H9 (cell line): ENCODE data around the gene SLC7A11. TPM values are rescaled to one million over a fixed set of nuclear protein-coding genes. Genes with fewer than 3 reads are reported as not detected.
"Not testable (repeated sequence)": the region's sequence is repeated elsewhere in the genome, so short reads cannot be mapped to it uniquely, and the experiment has no call there.

Experiments used
- DNase-seq: peaks from one replicate; pipeline ENCODE4 v3.0.0-alpha.2; 2017
- H2AFZ ChIP-seq: one replicate; pipeline ENCODE4 v1.6.1; 2013; ENCODE audit warnings: mild to moderate bottlenecking, low read length, control low read depth, moderate library complexity
- H2AK5ac ChIP-seq: 2 replicates; pipeline ENCODE4 v1.6.1; 2013; ENCODE audit warnings: low read length, control low read depth, mixed read lengths; ENCODE audit not compliant: insufficient read length
- H2BK120ac ChIP-seq: one replicate; pipeline ENCODE4 v1.6.1; 2013; ENCODE audit warnings: low read depth, mild to moderate bottlenecking, low read length, control low read depth, inconsistent platforms; ENCODE audit not compliant: poor library complexity, severe bottlenecking
- H2BK12ac ChIP-seq: 2 replicates; pipeline ENCODE4 v1.6.1; 2013; ENCODE audit warnings: low read length, control low read depth, mixed read lengths, low read depth; ENCODE audit not compliant: insufficient read length
- H2BK15ac ChIP-seq: 2 replicates; pipeline ENCODE4 v1.6.1; 2013; ENCODE audit warnings: low read depth, low read length, control low read depth
- H2BK20ac ChIP-seq: one replicate; pipeline ENCODE4 v1.6.1; 2013; ENCODE audit warnings: low read depth, mild to moderate bottlenecking, low read length, control low read depth, inconsistent platforms; ENCODE audit not compliant: poor library complexity, severe bottlenecking
- H2BK5ac ChIP-seq: 2 replicates; pipeline ENCODE4 v1.6.1; 2013; ENCODE audit warnings: low read length, control low read depth, mixed read lengths; ENCODE audit not compliant: insufficient read length
- H3K14ac ChIP-seq: 2 replicates; pipeline ENCODE4 v1.6.1; 2013; ENCODE audit warnings: low read length, control low read depth; ENCODE audit not compliant: insufficient read depth
- H3K18ac ChIP-seq: 2 replicates; pipeline ENCODE4 v1.6.1; 2013; ENCODE audit warnings: low read depth, mild to moderate bottlenecking, mixed read lengths, low read length, control low read depth; ENCODE audit not compliant: insufficient read length
- H3K23ac ChIP-seq: 2 replicates; pipeline ENCODE4 v1.6.1; 2013; ENCODE audit warnings: low read length, control low read depth, mixed read lengths, low read depth; ENCODE audit not compliant: insufficient read length
- H3K23me2 ChIP-seq: 2 replicates; pipeline ENCODE4 v1.6.1; 2013; ENCODE audit warnings: low read depth, mild to moderate bottlenecking, mixed read lengths, low read length, control low read depth; ENCODE audit not compliant: insufficient read length, poor library complexity, severe bottlenecking
- H3K27ac ChIP-seq: 2 replicates; pipeline ENCODE4 v1.5.1; 2013; ENCODE audit warnings: low read length, control low read depth, mixed read lengths, low read depth; ENCODE audit not compliant: insufficient read length
- H3K27me3 ChIP-seq: 2 replicates; pipeline ENCODE4 v1.6.1; 2013; ENCODE audit warnings: low read length, control low read depth, inconsistent platforms; ENCODE audit not compliant: insufficient read depth
- H3K4ac ChIP-seq: 2 replicates; pipeline ENCODE4 v1.6.1; 2013; ENCODE audit warnings: low read depth, mild to moderate bottlenecking, control low read depth, inconsistent platforms, low read length, moderate library complexity
- H3K4me1 ChIP-seq: 2 replicates; pipeline ENCODE4 v1.6.1; 2013; ENCODE audit warnings: low read length, control low read depth, inconsistent platforms; ENCODE audit not compliant: insufficient read depth
- H3K4me2 ChIP-seq: 2 replicates; pipeline ENCODE4 v1.6.1; 2013; ENCODE audit warnings: low read length, control low read depth, mixed read lengths; ENCODE audit not compliant: insufficient read length, insufficient read depth
- H3K56ac ChIP-seq: 2 replicates; pipeline ENCODE4 v1.6.1; 2013; ENCODE audit warnings: low read depth, mild to moderate bottlenecking, mixed read lengths, low read length, control low read depth; ENCODE audit not compliant: insufficient read length
- H3K79me1 ChIP-seq: 2 replicates; pipeline ENCODE4 v1.6.1; 2013; ENCODE audit warnings: low read depth, mild to moderate bottlenecking, moderate library complexity, low read length, control low read depth, inconsistent platforms; ENCODE audit not compliant: insufficient read depth, poor library complexity, severe bottlenecking
- H3K79me2 ChIP-seq: 2 replicates; pipeline ENCODE4 v1.6.1; 2013; ENCODE audit warnings: low read length, control low read depth, inconsistent platforms; ENCODE audit not compliant: insufficient read depth
- H3K9ac ChIP-seq: 2 replicates; pipeline ENCODE4 v1.6.1; 2013; ENCODE audit warnings: low read length, control low read depth, mixed read lengths; ENCODE audit not compliant: insufficient read length; ENCODE audit errors: extremely low read depth
- H3K9me3 ChIP-seq: one replicate; pipeline ENCODE4 v1.6.1; 2013; ENCODE audit warnings: low read depth, low read length, inconsistent platforms; ENCODE audit not compliant: control insufficient read depth
- H3T11ph ChIP-seq: one replicate; pipeline ENCODE4 v1.6.1; 2013; ENCODE audit warnings: mild to moderate bottlenecking, low read length, control low read depth, inconsistent platforms
- H4K20me1 ChIP-seq: one replicate; pipeline ENCODE4 v1.6.1; 2013; ENCODE audit not compliant: control insufficient read depth, insufficient read length, insufficient read depth
- H4K5ac ChIP-seq: 2 replicates; pipeline ENCODE4 v1.6.1; 2013; ENCODE audit warnings: low read depth, mild to moderate bottlenecking, mixed read lengths, low read length, control low read depth; ENCODE audit not compliant: insufficient read length
- H4K8ac ChIP-seq: replicated peaks from 2 replicates; pipeline ENCODE4 v1.6.1; 2013; ENCODE audit warnings: low read length, control low read depth, mixed read lengths, low read depth; ENCODE audit not compliant: insufficient read length
- H4K91ac ChIP-seq: 2 replicates; pipeline ENCODE4 v1.6.1; 2013; ENCODE audit warnings: low read depth, mild to moderate bottlenecking, moderate library complexity, mixed read lengths, low read length, control low read depth; ENCODE audit not compliant: insufficient read length
- H3K27ac Mint-ChIP-seq, 3 experiments: 2 replicates in 2 of 3; 3 replicates in 1 of 3; pipeline ENCODE4 v1.8.0; 2020 to 2021; ENCODE audit warnings: mixed read lengths in 3 of 3, mild to moderate bottlenecking in 1 of 3, moderate library complexity in 1 of 3
- H3K27me3 Mint-ChIP-seq: 2 replicates; pipeline ENCODE4 v1.8.0; 2021; ENCODE audit warnings: low read depth, mild to moderate bottlenecking, moderate library complexity, mixed read lengths
- H3K36me3 Mint-ChIP-seq, 3 experiments: 2 replicates in 2 of 3; 3 replicates in 1 of 3; pipeline ENCODE4 v1.8.0; 2020 to 2021; ENCODE audit warnings: low read depth in 3 of 3, mixed read lengths in 3 of 3; ENCODE audit not compliant: insufficient read depth in 1 of 3
- H3K4me1 Mint-ChIP-seq, 2 experiments: 2 replicates each; pipeline ENCODE4 v1.8.0; 2020; ENCODE audit warnings: mixed read lengths in 2 of 2
- H3K4me3 Mint-ChIP-seq, 2 experiments: 2 replicates in 1 of 2; 3 replicates in 1 of 2; pipeline ENCODE4 v1.8.0; 2020 to 2021; ENCODE audit warnings: mild to moderate bottlenecking in 2 of 2, mixed read lengths in 2 of 2, moderate library complexity in 1 of 2
- H3K9me3 Mint-ChIP-seq, 2 experiments: 2 replicates in 1 of 2; 3 replicates in 1 of 2; pipeline ENCODE4 v1.8.0; 2020; ENCODE audit warnings: mild to moderate bottlenecking in 2 of 2, mixed read lengths in 2 of 2, moderate library complexity in 1 of 2
- WGBS: extraction: QIAGEN DNeasy Blood & Tissue Kit; methylation state at CpG from one replicate; pipeline ENCODE4 v1.1.7; 2013; ENCODE audit warnings: missing lambda C conversion rate, low lambda C conversion rate, mixed read lengths; ENCODE audit not compliant: insufficient read length; ENCODE audit errors: extremely low coverage; 5-methylcytosine and 5-hydroxymethylcytosine counted together
- total RNA-seq: library from RNA; stranded (reverse); gene quantifications from 2 replicates; pipeline ENCODE4 v1.2.1, GENCODE V29; 2021
- TF ChIP-seq, protein P1 (sequence below): fragments of 200-600 bp; sonication (generic); conservative IDR thresholded peaks from 3 replicates; pipeline ENCODE4 v1.8.0; 2021; ENCODE audit warnings: antibody characterized with exemption, mild to moderate bottlenecking

The SLC7A11 gene
- total RNA-seq, 1 experiment from 2014 or later, result 19.8 TPM

- Histone ChIP-seq H3K4ac (no peak overlapping the region), H2BK120ac (no peak overlapping the region), H3K14ac (no peak overlapping the region), H3T11ph (no peak overlapping the region), H3K4me2 (no peak overlapping the region), H3K79me2 (no peaks in the 10 kb centered on the region), H3K4me1 (peaks cover 4% of the 10 kb centered on the region; the same call in 1 of the 2 replicates), H4K20me1 (no peaks in the 10 kb centered on the region), H2AK5ac (no peak overlapping the region), H3K18ac (no peak overlapping the region), H3K9ac (no peak overlapping the region), H2BK5ac (no peak overlapping the region), H2BK12ac (no peak overlapping the region), H3K79me1 (no peaks in the 10 kb centered on the region), H4K91ac (no peak overlapping the region), H3K27ac (no peak overlapping the region), H3K23me2 (no peaks in the 10 kb centered on the region), H2AFZ (no peak overlapping the region), H4K5ac (no peak overlapping the region), H2BK20ac (no peak overlapping the region), H3K9me3 (no peaks in the 10 kb centered on the region), H3K56ac (no peak overlapping the region), H3K23ac (no peak overlapping the region), H3K27me3 (no peaks in the 10 kb centered on the region), H2BK15ac (no peak overlapping the region), H4K8ac (no peak overlapping the region)
- TF ChIP-seq, protein P1, sequence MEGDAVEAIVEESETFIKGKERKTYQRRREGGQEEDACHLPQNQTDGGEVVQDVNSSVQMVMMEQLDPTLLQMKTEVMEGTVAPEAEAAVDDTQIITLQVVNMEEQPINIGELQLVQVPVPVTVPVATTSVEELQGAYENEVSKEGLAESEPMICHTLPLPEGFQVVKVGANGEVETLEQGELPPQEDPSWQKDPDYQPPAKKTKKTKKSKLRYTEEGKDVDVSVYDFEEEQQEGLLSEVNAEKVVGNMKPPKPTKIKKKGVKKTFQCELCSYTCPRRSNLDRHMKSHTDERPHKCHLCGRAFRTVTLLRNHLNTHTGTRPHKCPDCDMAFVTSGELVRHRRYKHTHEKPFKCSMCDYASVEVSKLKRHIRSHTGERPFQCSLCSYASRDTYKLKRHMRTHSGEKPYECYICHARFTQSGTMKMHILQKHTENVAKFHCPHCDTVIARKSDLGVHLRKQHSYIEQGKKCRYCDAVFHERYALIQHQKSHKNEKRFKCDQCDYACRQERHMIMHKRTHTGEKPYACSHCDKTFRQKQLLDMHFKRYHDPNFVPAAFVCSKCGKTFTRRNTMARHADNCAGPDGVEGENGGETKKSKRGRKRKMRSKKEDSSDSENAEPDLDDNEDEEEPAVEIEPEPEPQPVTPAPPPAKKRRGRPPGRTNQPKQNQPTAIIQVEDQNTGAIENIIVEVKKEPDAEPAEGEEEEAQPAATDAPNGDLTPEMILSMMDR, result peak; percentile 50; the same call in 2 of the 3 replicates
- no peak overlapping the region for H3K4me3 Mint-ChIP-seq
- peaks cover 36 to 37% of the 10 kb centered on the region in 2 experiments for H3K4me1 Mint-ChIP-seq
- H3K9me3 Mint-ChIP-seq, result no peaks in the 10 kb centered on the region
- H3K36me3 Mint-ChIP-seq, result peaks cover 22 to 36% (median 32%) of the 10 kb centered on the region in 3 experiments
- no peak for DNase-seq
- H3K27me3 Mint-ChIP-seq, result no peaks in the 10 kb centered on the region
- no CpG with 5 or more reads among the region's 4 CpGs for WGBS
- H3K27ac Mint-ChIP-seq, result peak overlapping the region; percentile 74 to 93 (median 90); a peak in 6 of 7 replicates
Measured at GRCh38 chr4:138216272-138216867, 25.8 kb downstream of the SLC7A11 start.

GRCh38 chr4:138210576-138210975, 31.6 kb downstream of the SLC7A11 start:
- not testable (repeated sequence) for H3K4me2 ChIP-seq

More at GRCh38 chr4:138210576-138210975, 31.6 kb downstream of the SLC7A11 start:
- H3K56ac ChIP-seq, H2BK120ac ChIP-seq, H3K23ac ChIP-seq, H3K27ac ChIP-seq, H3T11ph ChIP-seq, H3K9me3 ChIP-seq, H3K4me3 Mint-ChIP-seq, H3K4ac ChIP-seq, H4K91ac ChIP-seq, H4K20me1 ChIP-seq, H3K18ac ChIP-seq, H3K27me3 Mint-ChIP-seq, H4K8ac ChIP-seq, H3K4me1 ChIP-seq, H2BK5ac ChIP-seq, H3K9me3 Mint-ChIP-seq, H2BK12ac ChIP-seq, DNase-seq, H3K79me1 ChIP-seq, H2AK5ac ChIP-seq, H2BK15ac ChIP-seq, H2BK20ac ChIP-seq, H3K14ac ChIP-seq, H3K27me3 ChIP-seq, H3K23me2 ChIP-seq, H3K9ac ChIP-seq, H4K5ac ChIP-seq, H3K27ac Mint-ChIP-seq, H2AFZ ChIP-seq, H3K79me2 ChIP-seq: not testable (repeated sequence)
- no CpG with 5 or more reads among the region's 2 CpGs for WGBS
- Mint-ChIP-seq H3K4me1 (peaks cover 11 to 13% of the 10 kb centered on the region in 2 experiments), H3K36me3 (peaks cover 7 to 18% (median 16%) of the 10 kb centered on the region in 3 experiments; a peak in 6 of 7 replicates)
